Neural cell (in vitro differentiated cells): ENCODE results near the gene ANKRD44.

Experiments used
- CTCF ChIP-seq: fragments of 450-650 bp; IDR thresholded peaks from 2 replicates; pipeline ENCODE4 v1.5.1; 2014; ENCODE audit warnings: antibody characterized with exemption, mild to moderate bottlenecking, moderate library complexity; ENCODE audit not compliant: poor library complexity, severe bottlenecking
- EP300 ChIP-seq: fragments of 450-650 bp; conservative IDR thresholded peaks from 2 replicates; pipeline ENCODE4 v1.6.1; 2014; ENCODE audit warnings: antibody characterized with exemption, mild to moderate bottlenecking, moderate library complexity; ENCODE audit not compliant: poor library complexity, severe bottlenecking
- POLR2AphosphoS5 ChIP-seq: IDR thresholded peaks from 2 replicates; pipeline ENCODE4 v1.6.1; 2012
- RAD21 ChIP-seq: fragments of 450-650 bp; conservative IDR thresholded peaks from 2 replicates; pipeline ENCODE4 v1.6.1; 2014; ENCODE audit warnings: antibody characterized with exemption, mild to moderate bottlenecking, moderate library complexity
- TF ChIP-seq, protein P1 (sequence below): IDR thresholded peaks from 2 replicates; pipeline ENCODE4 v1.6.1; 2012; ENCODE audit warnings: borderline replicate concordance

GRCh38 chr2:197359859-197360258 is 49.3 kb upstream of the ANKRD44 start:
- TF ChIP-seq, protein P1, sequence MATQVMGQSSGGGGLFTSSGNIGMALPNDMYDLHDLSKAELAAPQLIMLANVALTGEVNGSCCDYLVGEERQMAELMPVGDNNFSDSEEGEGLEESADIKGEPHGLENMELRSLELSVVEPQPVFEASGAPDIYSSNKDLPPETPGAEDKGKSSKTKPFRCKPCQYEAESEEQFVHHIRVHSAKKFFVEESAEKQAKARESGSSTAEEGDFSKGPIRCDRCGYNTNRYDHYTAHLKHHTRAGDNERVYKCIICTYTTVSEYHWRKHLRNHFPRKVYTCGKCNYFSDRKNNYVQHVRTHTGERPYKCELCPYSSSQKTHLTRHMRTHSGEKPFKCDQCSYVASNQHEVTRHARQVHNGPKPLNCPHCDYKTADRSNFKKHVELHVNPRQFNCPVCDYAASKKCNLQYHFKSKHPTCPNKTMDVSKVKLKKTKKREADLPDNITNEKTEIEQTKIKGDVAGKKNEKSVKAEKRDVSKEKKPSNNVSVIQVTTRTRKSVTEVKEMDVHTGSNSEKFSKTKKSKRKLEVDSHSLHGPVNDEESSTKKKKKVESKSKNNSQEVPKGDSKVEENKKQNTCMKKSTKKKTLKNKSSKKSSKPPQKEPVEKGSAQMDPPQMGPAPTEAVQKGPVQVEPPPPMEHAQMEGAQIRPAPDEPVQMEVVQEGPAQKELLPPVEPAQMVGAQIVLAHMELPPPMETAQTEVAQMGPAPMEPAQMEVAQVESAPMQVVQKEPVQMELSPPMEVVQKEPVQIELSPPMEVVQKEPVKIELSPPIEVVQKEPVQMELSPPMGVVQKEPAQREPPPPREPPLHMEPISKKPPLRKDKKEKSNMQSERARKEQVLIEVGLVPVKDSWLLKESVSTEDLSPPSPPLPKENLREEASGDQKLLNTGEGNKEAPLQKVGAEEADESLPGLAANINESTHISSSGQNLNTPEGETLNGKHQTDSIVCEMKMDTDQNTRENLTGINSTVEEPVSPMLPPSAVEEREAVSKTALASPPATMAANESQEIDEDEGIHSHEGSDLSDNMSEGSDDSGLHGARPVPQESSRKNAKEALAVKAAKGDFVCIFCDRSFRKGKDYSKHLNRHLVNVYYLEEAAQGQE = no peak
- TF ChIP-seq POLR2AphosphoS5 = no peak
- TF ChIP-seq CTCF = no peak
- TF ChIP-seq EP300 = no peak
- no peak for TF ChIP-seq RAD21
